IMR-90 (cell line): Measurements from ENCODE around the gene CLEC3B. TPM values are rescaled to one million over a fixed set of nuclear protein-coding genes. Genes with fewer than 3 reads are reported as not detected.

Experiments used
- ATAC-seq: fragments of 200-7000 bp; cut with Tn5 transposase; 2 replicates; pipeline ENCODE4 v1.9.1; 2020; ENCODE audit warnings: low read depth, mild to moderate bottlenecking, moderate library complexity
- BruUV-seq: library from RNA; stranded (reverse); fragments of 400-500 nt; replicated peaks from 2 replicates; lab custom pipeline; 2021; lab: Mats Ljungman, UMichigan
- CTCF ChIA-PET: fragments of 300-600 bp; formaldehyde crosslinking; extraction: SDS; loops from one replicate; lab custom pipeline; 2021; ENCODE audit warnings: antibody characterized with exemption; lab: Yijun Ruan, JAX
- POLR2A ChIA-PET: fragments of 300-600 bp; sonication (Branson Sonifier 250); formaldehyde crosslinking; loops from one replicate; lab custom pipeline; 2022; ENCODE audit warnings: antibody characterized with exemption; ENCODE audit not compliant: unreplicated experiment; lab: Charles Lee
- DNase-seq: peaks from one replicate; pipeline ENCODE4 v3.0.0; 2013
- H2AFZ ChIP-seq: replicated peaks from 2 replicates; pipeline ENCODE3; 2013; ENCODE audit warnings: low read length, mild to moderate bottlenecking; ENCODE audit not compliant: poor library complexity
- H2AK5ac ChIP-seq: 2 replicates; pipeline ENCODE4 v1.6.1; 2013; ENCODE audit warnings: low read depth, low read length, inconsistent platforms
- H2AK9ac ChIP-seq: replicated peaks from 2 replicates; pipeline ENCODE3; 2013; ENCODE audit warnings: mild to moderate bottlenecking, low read depth, low read length, moderate library complexity; ENCODE audit not compliant: poor library complexity
- H2BK120ac ChIP-seq: 2 replicates; pipeline ENCODE4 v1.6.1; 2013; ENCODE audit warnings: low read depth, low read length, inconsistent platforms
- H2BK15ac ChIP-seq: 3 replicates; pipeline ENCODE4 v1.6.1; 2013; ENCODE audit warnings: low read depth, low read length, inconsistent platforms
- H2BK20ac ChIP-seq: 2 replicates; pipeline ENCODE4 v1.6.1; 2013; ENCODE audit warnings: low read depth, mild to moderate bottlenecking, inconsistent platforms, low read length, moderate library complexity
- H2BK5ac ChIP-seq: 2 replicates; pipeline ENCODE4 v1.6.1; 2013; ENCODE audit warnings: mild to moderate bottlenecking, low read depth, low read length, inconsistent platforms; ENCODE audit not compliant: poor library complexity, severe bottlenecking
- H3K14ac ChIP-seq: replicated peaks from 2 replicates; pipeline ENCODE4 v1.6.1; 2013; ENCODE audit warnings: low read depth, low read length, inconsistent platforms
- H3K18ac ChIP-seq: 2 replicates; pipeline ENCODE4 v1.6.1; 2013; ENCODE audit warnings: low read depth, low read length, control low read depth
- H3K23ac ChIP-seq: 2 replicates; pipeline ENCODE4 v1.6.1; 2013; ENCODE audit warnings: low read depth, low read length, inconsistent platforms
- H3K27ac ChIP-seq: 2 replicates; pipeline ENCODE4 v1.5.1; 2013; ENCODE audit warnings: mild to moderate bottlenecking, control low read depth, low read length; ENCODE audit not compliant: insufficient read depth
- H3K27me3 ChIP-seq: 2 replicates; pipeline ENCODE4 v1.6.1; 2013; ENCODE audit warnings: low read length; ENCODE audit not compliant: control insufficient read depth, insufficient read depth
- H3K36me3 ChIP-seq: 2 replicates; pipeline ENCODE4 v1.6.1; 2013; ENCODE audit warnings: low read length, mixed read lengths; ENCODE audit not compliant: control insufficient read depth, insufficient read depth
- H3K4ac ChIP-seq: 2 replicates; pipeline ENCODE4 v1.6.1; 2013; ENCODE audit warnings: low read depth, low read length, inconsistent platforms
- H3K4me1 ChIP-seq: 2 replicates; pipeline ENCODE4 v1.6.1; 2013; ENCODE audit warnings: low read length, mixed read lengths; ENCODE audit not compliant: control insufficient read depth, insufficient read depth
- H3K4me2 ChIP-seq: 2 replicates; pipeline ENCODE4 v1.6.1; 2013; ENCODE audit warnings: low read depth, mild to moderate bottlenecking, control low read depth, low read length, moderate library complexity
- H3K4me3 ChIP-seq: 2 replicates; pipeline ENCODE4 v1.5.1; 2013; ENCODE audit warnings: low read depth, mild to moderate bottlenecking, control low read depth, low read length, moderate library complexity; ENCODE audit not compliant: insufficient read depth
- H3K56ac ChIP-seq: 2 replicates; pipeline ENCODE4 v1.6.1; 2013; ENCODE audit warnings: low read length, inconsistent platforms; ENCODE audit not compliant: insufficient read depth; ENCODE audit errors: extremely low read depth
- H3K79me1 ChIP-seq, 2 experiments: 2 replicates each; pipeline ENCODE4 v1.6.1; 2013; ENCODE audit warnings: low read length in 2 of 2, inconsistent platforms in 1 of 2, low read depth in 1 of 2
- H3K9ac ChIP-seq: 2 replicates; pipeline ENCODE4 v1.6.1; 2013; ENCODE audit warnings: low read depth, low read length, control low read depth
- H3K9me1 ChIP-seq: 2 replicates; pipeline ENCODE4 v1.6.1; 2013; ENCODE audit warnings: low read length, inconsistent platforms; ENCODE audit not compliant: insufficient read depth
- H3K9me3 ChIP-seq: 2 replicates; pipeline ENCODE4 v1.6.1; 2013; ENCODE audit warnings: low read length; ENCODE audit not compliant: control insufficient read depth, insufficient read depth
- H4K20me1 ChIP-seq: 2 replicates; pipeline ENCODE4 v1.6.1; 2013; ENCODE audit warnings: low read length, inconsistent platforms; ENCODE audit not compliant: insufficient read depth
- H4K5ac ChIP-seq: 2 replicates; pipeline ENCODE4 v1.6.1; 2013; ENCODE audit warnings: mild to moderate bottlenecking, low read depth, low read length, control low read depth
- H4K8ac ChIP-seq, 2 experiments: 2 replicates each; pipeline ENCODE4 v1.6.1; 2013; ENCODE audit warnings: low read depth in 2 of 2, low read length in 2 of 2, control low read depth in 1 of 2, inconsistent platforms in 1 of 2
- H4K91ac ChIP-seq: 2 replicates; pipeline ENCODE4 v1.6.1; 2013; ENCODE audit warnings: low read depth, low read length, inconsistent platforms; ENCODE audit not compliant: insufficient read depth
- BHLHE40 ChIP-seq: fragments of 150-350 bp; IDR thresholded peaks from 2 replicates; pipeline ENCODE4 v1.6.1; 2016; ENCODE audit warnings: mild to moderate bottlenecking, low read depth, low read length
- CEBPB ChIP-seq: IDR thresholded peaks from 2 replicates; pipeline ENCODE4 v1.6.1; 2012; ENCODE audit warnings: low read depth, low read length, improper control_type of control experiment
- CTCF ChIP-seq: conservative IDR thresholded peaks from 2 replicates; pipeline ENCODE4 v1.5.1; 2012; ENCODE audit warnings: mild to moderate bottlenecking, low read depth, low read length, improper control_type of control experiment
- ELK1 ChIP-seq: fragments of 150-350 bp; IDR thresholded peaks from 2 replicates; pipeline ENCODE4 v1.6.1; 2016; ENCODE audit warnings: low read depth, mild to moderate bottlenecking, low read length, moderate library complexity, borderline replicate concordance
- MAZ ChIP-seq: IDR thresholded peaks from 2 replicates; pipeline ENCODE4 v1.6.1; 2012; ENCODE audit warnings: low read depth, mild to moderate bottlenecking, low read length, improper control_type of control experiment, moderate library complexity, borderline replicate concordance
- MXI1 ChIP-seq: IDR thresholded peaks from 2 replicates; pipeline ENCODE4 v1.6.1; 2012; ENCODE audit warnings: low read depth, mild to moderate bottlenecking, low read length, moderate library complexity, borderline replicate concordance
- NFE2L2 ChIP-seq: fragments of 150-350 bp; IDR thresholded peaks from 2 replicates; pipeline ENCODE4 v1.6.1; 2016; ENCODE audit warnings: low read depth, mild to moderate bottlenecking, low read length
- POLR2A ChIP-seq: IDR thresholded peaks from 2 replicates; pipeline ENCODE4 v1.6.1; 2012; ENCODE audit warnings: mild to moderate bottlenecking, low read depth, low read length
- RAD21 ChIP-seq: IDR thresholded peaks from 2 replicates; pipeline ENCODE4 v1.6.1; 2012; ENCODE audit warnings: low read length, improper control_type of control experiment
- SMC3 ChIP-seq: fragments of 150-350 bp; IDR thresholded peaks from 2 replicates; pipeline ENCODE4 v1.6.1; 2016; ENCODE audit warnings: low read depth, mild to moderate bottlenecking, antibody characterized with exemption, low read length, moderate library complexity
- WGBS, 2 experiments: methylation state at CpG; one replicate each; pipeline versions ENCODE4 v1.1.5 to v1.1.7; 2013; ENCODE audit warnings: missing lambda C conversion rate in 2 of 2; ENCODE audit not compliant: insufficient read length in 1 of 2; ENCODE audit errors: extremely low coverage in 2 of 2; 5-methylcytosine and 5-hydroxymethylcytosine counted together
- dilution Hi-C: fragments of 300-500 bp; cut with HindIII; formaldehyde crosslinking; loops from one replicate; pipeline ENCODE4 v1.14.3; 2018; ENCODE audit warnings: low sequenced_read_pairs; ENCODE audit not compliant: unreplicated experiment
- in situ Hi-C: fragments of 300-500 bp; cut with MboI; formaldehyde crosslinking; loops from 3 replicates; pipeline ENCODE4 v1.14.3; 2019; ENCODE audit warnings: low sequenced_read_pairs, inconsistent platforms, mixed read lengths
- intact Hi-C: fragments of 100-400 bp; cut with micrococcal nuclease; formaldehyde crosslinking; loops from 2 replicates; pipeline ENCODE4 v1.10.0; 2022
- polyA plus RNA-seq, 3 experiments: library from polyadenylated mRNA; depleted of rRNA; stranded (reverse); fragments of >200 nt; gene quantifications; 2 replicates each; pipeline ENCODE4 v1.2.3, GENCODE V29; 2012; ENCODE audit warnings: low replicate concordance in 1 of 3
- total RNA-seq: library from RNA; depleted of rRNA; stranded (reverse); fragments of >200 nt; gene quantifications from 2 replicates; pipeline ENCODE4 v1.2.3, GENCODE V29; 2012

Gene CLEC3B
- total and polyA plus RNA-seq, 2 of the 4 experiments (the other 2 are of a cell fraction): 3.6 to 13.2 TPM

GRCh38 chr3:44992555-44993470 is 33.3 kb upstream of the CLEC3B start:
- ChIA-PET POLR2A (interaction anchor here (1.4 kb wide), 1 partner anchor 16 kb away, joined by 7 read pairs; no protein-coding TSS in a partner anchor), CTCF (interaction anchor here (0.8 to 1.4 kb wide), 2 partner anchors 14 to 28 kb away, joined by 3 read pairs; no protein-coding TSS in a partner anchor)
- Histone ChIP-seq H2BK5ac (peak overlapping the region; percentile 57), H2AK9ac (no peak overlapping the region), H4K91ac (peak overlapping the region; percentile 54; the same call in 1 of the 2 replicates), H3K56ac (no peak overlapping the region), H2BK15ac (peak overlapping the region; percentile 29; the same call in 1 of the 3 replicates), H3K36me3 (peaks cover 12% of the 10 kb centered on the region), H3K23ac (no peak overlapping the region), H3K4me1 (peaks cover 27% of the 10 kb centered on the region), H3K9ac (no peak overlapping the region), H4K5ac (peak overlapping the region; percentile 52; the same call in 1 of the 2 replicates), H3K14ac (peak overlapping the region; percentile 51; the same call in 1 of the 2 replicates), H2BK20ac (peak overlapping the region; percentile 91), H2AK5ac (peak overlapping the region; percentile 27), H4K8ac (0 out of 4 replicates have a peak overlapping the region, but pooled peaks of 1 of the 2 experiments have one; percentile 6), H3K9me3 (no peaks in the 10 kb centered on the region), H4K20me1 (peaks cover 38% of the 10 kb centered on the region), H3K4me3 (no peak overlapping the region), H3K9me1 (peaks cover 40% of the 10 kb centered on the region), H2AFZ (peak overlapping the region; percentile 9), H3K4me2 (no peak overlapping the region), H3K4ac (peak overlapping the region; percentile 67), H3K79me1 (peaks cover 51 to 84% of the 10 kb centered on the region in 2 experiments), H3K27me3 (no peaks in the 10 kb centered on the region), H3K18ac (peak overlapping the region; percentile 21; the same call in 1 of the 2 replicates), H2BK120ac (peak overlapping the region; percentile 56), H3K27ac (peak overlapping the region; percentile 48; the same call in 1 of the 2 replicates)
- intact Hi-C loops (no loop called here), dilution Hi-C loops (no loop called here), in situ Hi-C loops (no loop called here)
- TF ChIP-seq CTCF: peak; percentile 57
- no peak for TF ChIP-seq POLR2A
- no peak for TF ChIP-seq ELK1
- TF ChIP-seq BHLHE40: no peak
- TF ChIP-seq SMC3: no peak
- TF ChIP-seq MXI1: no peak
- TF ChIP-seq NFE2L2: no peak
- no peak for TF ChIP-seq MAZ
- no peak for TF ChIP-seq CEBPB
- peak; percentile 33; the same call in 1 of the 2 replicates for TF ChIP-seq RAD21
- DNase-seq (no peak), ATAC-seq (peak; percentile 11; the same call in 1 of the 2 replicates)
- WGBS, 2 experiments: no CpG with 5 or more reads among the region's 7 CpGs
- BruUV-seq: no TSS peak
